GM21825 (cell line): Measurements from ENCODE around the gene GDPD5.
"Not testable (repeated sequence)": the region's sequence is repeated elsewhere in the genome, so short reads cannot be mapped to it uniquely, and the experiment has no call there.

Experiments used
- ATAC-seq: cut with Tn5 transposase; IDR thresholded peaks from one replicate; pipeline ENCODE4 v1.9.1; 2021; ENCODE audit warnings: mild to moderate bottlenecking, moderate library complexity; ENCODE audit not compliant: unreplicated experiment

Gene GDPD5

DNA sequence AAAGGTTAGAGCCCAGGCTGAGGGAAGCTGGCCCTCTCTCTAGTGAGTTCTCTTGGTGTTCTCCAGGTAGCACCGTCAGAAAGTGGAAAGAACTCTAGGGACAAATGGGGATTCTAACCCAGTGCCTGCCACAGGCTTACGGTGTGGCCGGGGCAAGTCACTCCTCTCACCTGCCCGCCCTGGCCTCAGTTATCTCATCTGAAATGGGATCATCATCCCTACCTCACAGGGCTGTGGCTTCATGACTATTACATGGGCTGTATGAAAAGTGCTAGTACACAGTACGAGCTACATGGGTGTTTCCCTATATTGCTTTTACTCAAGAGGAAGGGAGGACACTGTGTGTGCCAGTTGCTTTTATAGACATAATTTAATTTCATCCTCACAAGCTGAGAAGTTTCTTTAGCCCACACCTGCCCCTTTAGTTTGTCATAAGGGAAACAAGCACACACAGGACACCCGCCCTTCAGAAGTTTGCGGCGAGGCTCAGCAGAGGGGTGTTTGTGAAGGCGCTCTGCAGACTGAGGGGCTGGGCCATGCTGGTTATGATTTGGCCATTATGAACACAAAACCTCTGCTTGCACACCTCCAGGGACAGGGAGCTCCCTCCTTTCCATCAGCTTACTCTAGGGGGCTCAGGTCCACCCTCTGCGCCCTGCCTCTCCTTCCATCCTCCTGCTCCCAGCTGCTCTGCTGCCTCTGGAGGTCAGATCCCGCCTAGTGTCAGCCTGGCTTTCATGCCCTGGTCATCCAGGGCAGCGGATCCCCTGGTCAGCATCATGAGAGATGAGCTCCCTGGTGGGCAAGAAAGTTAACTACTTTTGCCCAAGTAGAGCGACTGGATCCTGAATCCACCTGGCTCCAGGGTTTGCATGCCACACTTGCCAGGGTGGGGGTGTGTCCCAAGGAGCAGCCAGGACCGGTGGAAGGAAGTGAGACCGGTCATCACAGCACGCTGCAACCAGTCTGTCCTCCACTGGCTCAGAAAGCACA lies 93.9 kb downstream of the GDPD5 start:
- no peak for ATAC-seq

DNA sequence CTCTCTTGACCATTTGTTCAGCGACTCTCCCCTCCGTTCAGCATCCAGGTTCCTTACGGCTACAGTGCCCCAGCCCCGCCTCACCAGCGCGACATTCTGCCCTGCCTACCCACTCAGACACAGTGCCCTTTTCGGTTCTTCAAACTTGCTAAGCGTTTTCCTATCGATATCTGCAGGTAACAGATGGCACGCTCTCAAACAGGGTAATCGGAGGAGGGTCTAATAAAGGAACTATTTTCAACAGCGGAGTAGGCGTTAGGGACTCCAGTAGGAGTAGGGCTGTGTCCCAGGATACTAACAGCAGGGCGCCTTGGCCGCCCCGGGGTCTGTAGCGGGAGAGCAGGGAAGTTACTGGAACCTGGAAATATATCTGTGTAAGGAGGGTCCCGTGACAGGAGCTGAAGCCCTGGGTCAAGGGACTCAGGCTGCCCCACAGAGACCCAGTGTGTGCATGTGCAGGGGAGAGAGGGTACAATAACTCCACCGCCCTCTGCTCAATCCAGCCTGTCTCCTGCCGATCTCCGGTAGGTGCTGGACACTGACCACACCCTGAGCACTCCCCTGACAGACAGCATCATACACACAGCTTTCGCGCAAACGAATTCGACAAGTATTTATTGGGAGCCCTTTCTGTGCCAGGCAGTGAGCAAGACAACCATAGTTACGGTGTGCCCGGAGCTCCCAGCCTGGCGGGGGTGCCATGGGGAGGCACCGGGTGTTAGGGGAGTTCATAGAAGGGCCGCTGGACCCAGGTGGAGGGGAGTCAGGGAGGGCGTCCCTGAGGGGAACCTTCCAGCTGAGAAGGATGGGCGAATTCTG lies 94.8 kb downstream of the GDPD5 start:
- no peak for ATAC-seq

DNA sequence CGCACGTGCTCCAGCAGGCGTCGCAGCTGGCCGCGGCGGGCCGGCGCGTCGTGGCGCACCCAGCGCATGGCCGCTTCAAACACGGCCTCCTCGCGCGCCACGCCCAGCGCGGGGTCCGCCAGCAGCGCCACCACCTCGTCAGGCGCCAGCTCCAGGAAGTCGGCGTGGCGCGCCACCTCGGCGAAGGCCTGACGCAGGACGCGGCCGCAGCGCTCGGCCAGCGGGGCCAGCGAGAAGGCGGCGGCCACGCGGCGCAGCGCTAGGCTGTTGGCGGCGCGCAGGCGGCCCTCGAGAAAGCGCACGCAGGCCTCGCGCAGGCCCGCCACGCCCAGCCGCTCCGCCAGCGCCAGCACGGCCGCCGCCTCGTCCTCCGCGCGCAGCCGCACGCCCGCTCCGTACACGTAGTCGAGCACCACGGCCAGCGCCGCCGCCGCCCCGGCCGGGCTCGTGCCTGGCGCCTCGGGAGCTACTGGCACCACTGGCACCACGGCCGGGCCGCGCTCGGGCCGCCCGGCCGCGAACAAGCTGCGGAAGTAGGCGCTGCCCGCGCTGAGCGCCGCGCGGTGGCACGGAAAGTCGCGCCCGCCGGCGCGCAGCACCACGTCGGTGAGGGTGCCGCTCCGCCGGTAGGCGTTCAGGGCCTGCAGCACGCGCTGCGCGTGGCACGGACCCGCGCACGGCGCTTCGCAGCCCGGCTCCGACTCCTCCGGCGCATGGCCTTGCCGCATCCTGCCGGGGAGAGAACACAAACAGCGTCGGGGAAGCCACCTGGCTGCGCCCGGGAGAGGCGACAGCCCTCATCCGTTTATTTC lies 95.6 kb downstream of the GDPD5 start:
- ATAC-seq: no peak

DNA sequence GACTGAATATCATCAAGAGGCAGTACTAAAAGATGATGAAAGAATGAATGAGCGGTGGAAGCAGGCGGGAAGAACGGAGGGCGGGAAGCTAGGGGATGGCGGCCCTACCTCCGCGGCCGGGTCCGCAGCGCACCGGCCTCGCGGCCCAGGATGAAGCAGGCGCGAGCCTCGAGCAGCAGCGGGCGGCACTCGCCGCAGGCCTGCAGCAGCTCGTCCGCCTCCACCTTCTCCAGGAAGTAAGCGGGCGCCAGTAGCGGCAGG lies 96.2 kb downstream of the GDPD5 start:
- no peak for ATAC-seq

DNA sequence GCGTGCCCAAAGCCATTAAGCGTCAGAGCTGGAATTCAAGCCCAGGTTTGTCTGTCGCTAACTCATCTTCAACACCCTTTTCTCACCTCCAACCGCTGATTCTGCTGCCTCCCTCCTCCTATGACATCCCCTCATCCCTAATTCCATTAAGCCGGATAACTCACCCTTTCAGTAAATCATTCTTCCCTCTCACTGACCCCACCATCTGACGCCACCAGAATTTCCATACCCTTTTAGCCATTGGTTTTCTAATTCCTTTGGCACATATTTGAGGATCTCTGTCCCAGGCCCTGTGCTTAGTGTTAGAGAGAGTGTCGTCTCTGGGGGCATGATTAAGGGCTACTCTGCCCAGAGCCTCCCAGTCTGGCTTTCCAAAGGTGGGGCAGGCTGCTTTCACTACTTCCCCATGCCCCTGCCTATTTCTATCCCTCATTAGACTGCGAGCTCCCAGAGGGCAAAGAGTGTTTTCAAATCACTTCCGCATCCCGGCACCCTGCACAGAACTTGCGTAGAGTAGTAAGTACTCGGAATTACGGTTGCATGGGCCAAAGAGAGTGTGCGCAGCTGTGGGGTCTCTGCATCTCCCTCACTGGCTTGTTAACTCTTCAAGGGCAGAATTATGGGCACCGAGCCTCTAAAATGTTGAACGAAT lies 96.6 kb downstream of the GDPD5 start:
- no peak for ATAC-seq

DNA sequence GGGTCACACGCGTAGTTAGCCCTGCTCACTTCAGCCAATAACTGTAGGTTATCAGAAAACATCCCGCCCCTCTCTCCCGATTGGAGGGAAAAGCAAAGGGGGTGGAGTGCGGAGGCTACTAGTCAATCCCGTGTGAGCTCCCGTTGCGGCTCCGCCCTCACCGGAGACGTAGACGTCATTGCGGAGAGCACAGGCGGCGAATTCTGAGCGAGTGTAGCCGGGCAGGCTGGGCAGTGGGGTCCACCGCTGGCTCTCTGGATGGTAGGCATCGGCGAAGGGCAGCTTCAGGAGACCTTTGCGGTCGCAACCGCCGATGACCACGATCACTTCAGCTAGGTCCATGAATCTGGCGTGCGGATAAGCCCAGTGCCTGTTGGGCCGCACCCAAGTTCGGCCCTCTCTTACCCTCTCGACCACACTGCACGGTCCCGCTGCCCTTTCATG lies 97.4 kb downstream of the GDPD5 start:
- ATAC-seq: no peak

DNA sequence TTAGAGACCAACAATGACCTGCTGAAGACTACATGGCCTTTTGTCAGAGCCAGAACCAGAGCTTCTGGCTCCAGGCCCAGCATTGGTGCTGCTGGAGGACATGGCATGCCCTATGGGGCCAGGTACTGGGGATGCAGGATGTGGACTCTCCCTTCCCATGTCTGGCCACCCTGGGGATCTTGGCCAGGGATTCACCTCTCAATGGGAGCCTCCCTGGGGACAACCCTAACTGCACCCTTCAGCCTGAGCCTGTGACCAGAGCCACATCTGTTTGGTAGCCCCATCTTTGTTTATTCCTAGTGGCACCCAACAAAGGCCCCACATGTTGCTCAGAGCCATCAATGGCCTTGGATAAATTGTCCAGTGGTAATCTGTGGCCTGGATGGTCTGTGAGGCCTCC lies 98.6 kb downstream of the GDPD5 start:
- no peak for ATAC-seq

DNA sequence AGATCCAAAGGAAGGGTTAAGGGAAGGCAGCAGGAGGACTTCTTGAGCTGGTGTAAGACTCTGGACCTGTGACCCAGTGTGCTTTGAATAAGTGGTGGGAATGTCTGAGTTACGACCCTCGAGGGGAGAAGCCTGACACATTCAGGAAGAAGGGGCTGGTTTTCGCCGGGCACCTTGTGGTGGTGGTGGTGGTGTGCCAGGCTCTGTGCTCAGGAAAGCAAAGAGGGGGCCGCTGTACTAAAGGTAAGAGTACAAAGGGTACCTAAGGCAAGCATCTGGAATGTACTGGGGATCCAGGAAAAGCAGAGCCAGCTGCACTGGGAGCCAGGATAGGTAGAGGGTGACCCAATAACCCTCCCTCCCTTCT lies 99.0 kb downstream of the GDPD5 start:
- ATAC-seq: no peak

DNA sequence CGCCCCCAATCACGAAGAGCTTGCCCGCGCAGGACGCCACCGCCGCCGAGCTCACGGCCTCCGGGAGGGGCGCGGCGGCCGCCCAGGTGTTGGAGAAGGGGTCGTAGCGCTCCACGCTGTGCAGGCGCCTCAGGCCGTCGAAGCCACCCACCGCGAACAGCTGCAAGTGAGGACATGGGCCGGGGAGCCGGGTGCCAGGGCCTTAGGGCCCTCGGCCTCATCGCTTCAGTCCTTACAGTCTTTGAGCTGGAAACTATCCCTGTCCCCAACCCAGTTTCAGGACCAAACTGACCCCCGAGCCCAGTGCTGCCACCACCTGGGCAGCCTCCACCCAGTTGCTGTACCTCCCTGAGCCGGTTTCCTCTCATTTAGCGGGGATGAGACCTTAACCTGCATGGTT lies 100.3 kb downstream of the GDPD5 start:
- no peak for ATAC-seq

DNA sequence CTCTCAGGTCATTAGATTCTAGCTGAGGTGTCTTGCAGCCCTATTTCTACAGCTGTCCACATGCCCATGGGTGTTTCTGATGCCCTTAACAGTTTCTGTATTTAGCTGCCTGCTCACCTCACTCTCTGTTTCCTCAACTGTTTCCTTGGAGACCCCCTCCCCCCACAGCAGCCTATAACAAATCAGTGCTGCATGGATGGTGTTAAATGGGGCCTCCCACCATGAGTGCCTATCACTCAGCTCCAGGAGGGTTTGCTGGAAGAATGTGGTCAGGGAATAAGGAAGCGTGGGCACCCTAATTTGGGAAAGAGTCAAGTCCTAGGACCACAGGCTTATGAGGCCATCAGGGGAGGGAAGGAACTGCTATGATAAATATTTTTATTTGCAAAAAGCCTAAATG lies 101.3 kb downstream of the GDPD5 start:
- ATAC-seq: no peak

DNA sequence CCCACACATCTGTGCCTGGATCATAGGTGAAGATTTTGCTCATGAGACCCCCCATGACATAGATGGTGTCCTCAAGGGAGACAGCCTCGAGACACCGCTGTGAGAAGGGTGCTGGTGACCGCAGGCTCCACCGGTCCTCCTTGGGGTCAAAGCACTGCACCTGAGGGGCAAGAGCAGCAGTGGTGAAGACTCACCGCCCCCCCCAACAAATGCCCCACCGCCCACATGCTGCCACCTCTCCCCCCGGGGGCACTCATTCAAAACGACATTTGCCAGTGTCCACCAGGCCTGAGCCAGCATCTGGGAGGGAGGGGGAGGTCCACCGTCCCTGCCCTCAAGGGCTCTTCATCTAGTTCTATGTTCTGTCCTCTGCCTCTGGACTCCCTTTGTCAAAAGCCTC lies 102.0 kb downstream of the GDPD5 start:
- no peak for ATAC-seq

DNA sequence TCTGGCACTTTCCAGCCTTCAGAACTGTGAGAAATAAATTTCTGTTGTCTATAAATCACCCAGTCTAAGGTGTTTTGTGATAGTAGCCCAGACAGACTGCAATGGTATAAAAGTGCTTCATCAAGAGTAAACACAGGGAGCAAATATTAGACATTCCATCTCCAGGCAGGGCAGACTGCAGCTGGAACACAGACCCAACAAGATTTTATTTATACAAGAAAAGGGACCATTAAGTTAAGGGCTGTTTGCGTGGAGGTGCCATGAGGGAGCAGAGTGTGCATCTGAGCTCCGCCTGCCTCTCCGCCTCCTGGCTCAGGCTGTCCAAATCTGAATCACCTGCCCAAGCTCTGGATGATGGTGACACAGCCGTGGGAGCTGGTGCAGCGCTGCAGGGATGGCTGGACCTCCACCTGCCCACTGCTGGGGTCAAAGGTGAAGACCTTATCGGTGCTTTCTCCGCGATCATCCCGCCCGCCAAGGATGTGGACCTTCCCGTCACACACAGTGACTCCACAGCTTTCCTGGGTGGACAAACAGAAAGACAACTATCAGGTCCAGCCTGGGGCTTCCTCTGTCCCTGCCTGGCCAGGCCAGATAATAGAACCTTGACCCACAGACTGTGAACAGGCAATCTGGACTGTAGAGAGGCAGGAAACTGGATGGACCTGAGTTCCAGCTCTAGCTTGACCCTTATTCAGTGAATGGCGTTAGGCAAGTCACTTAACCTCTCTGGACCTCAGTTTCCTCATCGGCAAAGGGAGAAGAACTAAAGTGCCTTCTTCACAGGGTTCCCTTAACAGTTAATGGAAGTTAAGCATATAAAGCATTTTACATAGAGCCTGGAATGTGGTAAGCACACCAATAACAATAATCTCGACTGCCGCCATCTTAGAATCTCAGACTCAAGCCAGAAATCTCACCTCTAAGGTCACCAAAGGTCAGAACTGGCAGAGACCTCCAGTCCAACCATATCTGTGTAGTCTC lies 103.2 kb downstream of the GDPD5 start:
- no peak for ATAC-seq

DNA sequence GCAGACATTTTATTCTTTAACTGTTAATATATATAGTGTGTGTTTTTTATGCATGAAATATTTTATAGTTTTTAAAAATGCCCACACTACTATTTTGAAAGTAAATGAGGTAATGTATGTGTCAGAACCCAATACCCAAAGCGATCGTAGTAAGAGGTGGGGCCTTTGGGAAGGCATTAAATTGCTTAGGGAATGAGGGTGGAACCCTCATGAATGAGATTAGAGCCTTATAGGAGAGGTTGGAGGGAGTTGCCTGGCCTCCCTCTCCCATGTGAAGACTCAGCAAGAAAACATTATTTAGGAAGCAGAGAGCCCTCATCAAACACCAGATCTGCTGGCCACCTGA lies 103.9 kb downstream of the GDPD5 start:
- no peak for ATAC-seq

DNA sequence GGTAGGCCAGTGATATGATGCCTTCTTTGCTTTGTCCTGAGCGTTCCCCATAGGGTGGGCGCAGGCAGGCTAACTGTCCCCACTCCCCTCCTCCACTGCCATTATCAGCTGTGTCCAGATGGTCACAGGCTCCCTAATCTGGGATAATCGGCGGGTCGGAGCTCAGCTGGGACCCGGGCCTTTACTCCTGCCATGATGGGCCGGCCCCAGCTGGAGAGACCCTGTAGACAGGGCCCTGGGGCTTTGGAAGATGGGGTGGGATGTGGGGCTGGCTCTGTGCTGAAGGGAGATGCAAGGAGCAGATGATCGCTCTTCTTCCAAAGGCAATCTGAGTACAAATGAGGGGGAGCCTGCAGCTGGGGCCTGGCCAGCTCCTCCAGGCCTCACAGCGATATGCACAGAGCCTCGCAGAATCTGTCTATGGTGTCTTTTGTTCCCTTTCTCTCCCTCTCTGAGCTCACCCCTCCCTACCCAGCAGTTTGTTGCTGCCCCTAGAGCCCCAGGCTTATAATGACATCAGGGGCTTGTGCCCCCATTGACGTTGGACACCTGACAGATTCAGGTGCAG lies 104.6 kb downstream of the GDPD5 start:
- no peak for ATAC-seq

DNA sequence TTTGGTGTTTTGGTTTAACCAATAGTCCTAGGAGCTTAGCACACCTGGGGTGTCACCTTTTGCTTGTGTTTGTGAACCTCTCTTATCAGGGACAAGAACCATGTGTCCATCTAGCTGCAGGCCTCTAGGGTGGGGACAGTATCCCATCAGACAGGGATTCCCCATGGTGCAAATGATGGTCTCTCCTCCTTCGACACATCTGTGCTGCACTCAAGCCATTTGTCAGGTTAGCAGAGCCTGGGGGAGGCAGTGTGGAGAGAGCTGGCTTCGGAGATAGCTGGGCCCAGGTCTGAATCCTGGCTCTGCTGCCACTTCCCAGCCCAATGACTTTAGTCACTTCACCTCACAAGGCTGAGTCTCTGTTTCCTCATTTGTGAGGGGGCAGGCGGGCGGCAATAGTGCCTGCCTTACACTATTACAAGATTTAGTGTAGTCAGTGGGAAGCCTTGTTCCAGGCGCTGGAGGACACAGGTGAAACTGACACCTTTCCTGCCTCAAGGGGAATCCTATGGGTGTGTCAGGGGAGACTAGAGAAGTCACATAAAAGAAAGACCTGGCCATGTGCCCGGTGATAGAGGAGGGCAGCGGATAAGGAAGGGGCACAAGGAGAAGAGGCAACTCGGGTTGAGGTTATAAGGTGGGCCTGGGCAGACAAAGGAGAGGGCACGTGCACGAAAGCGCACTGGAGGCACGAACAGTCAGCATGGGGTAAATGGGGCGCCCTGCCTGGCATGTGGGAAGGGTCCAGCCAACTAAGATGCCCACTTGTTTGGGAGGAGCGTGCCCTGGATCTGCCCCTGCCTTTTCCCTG lies 105.3 kb downstream of the GDPD5 start:
- ATAC-seq: no peak

DNA sequence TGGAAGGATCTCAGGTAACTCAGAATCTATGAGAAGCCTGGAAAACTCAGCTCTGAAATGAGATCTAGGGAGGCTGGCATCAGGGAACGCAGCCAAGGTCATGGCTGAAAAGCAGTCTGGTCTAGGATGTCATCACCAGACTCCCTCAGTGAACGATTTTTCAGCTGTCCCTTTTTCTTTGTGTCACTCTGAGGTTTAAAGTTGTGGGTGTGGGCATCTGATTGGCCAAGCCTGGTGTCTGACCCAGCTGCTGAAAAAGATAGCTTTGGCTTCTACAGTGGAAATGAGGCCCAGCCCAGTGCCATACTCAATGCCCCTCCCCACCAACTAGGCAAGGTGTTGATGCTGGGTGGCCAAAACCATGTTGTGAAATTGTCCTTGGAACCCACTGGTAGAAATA lies 111.9 kb downstream of the GDPD5 start:
- ATAC-seq: no peak

DNA sequence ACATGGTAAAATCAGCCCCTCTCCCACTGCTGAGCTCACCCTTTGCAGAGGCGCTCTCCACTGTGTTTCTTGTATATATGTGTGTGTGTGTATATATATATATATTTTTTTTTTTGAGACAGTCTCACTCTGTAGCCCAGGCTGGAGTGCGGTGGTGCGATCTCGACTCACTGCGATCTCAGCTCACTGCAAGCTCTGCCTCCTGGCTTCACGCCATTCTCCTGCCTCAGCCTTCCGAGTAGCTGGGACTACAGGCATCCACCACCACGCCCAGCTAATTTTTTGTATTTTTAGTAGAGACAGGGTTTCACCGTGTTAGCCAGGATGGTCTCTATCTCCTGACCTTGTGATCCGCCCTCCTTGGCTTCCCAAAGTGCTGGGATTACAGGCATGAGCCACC lies 112.6 kb downstream of the GDPD5 start:
- not testable (repeated sequence) for ATAC-seq

DNA sequence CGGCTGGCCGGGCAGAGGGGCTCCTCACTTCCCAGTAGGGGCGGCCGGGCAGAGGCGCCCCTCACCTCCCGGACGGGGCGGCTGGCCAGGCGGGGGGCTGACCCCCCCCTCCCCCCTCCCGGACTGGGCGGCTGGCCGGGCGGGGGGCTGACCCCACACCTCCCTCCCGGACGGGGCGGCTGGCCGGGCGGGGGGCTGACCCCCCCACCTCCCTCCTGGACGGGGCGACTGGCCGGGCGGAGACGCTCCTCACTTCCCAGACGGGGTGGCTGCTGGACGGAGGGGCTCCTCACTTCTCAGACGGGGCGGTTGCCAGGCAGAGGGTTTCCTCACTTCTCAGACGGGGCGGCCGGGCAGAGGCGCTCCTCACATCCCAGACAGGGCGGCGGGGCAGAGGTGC lies 115.8 kb downstream of the GDPD5 start:
- not testable (repeated sequence) for ATAC-seq

DNA sequence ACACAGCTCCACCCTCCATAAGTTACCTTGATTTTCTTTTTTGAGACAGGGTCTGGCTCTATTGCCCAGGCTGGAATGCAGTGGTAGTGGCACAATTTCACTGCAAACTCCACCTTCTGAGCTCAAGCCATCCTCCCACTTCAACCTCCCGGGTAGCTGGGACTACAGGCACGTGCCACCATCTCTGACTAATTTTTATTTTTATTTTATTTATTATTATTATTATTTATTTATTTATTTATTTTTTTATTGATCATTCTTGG lies 116.9 kb downstream of the GDPD5 start:
- no peak for ATAC-seq
